ENCODE measurements around the gene PANK4. TPM values are rescaled to one million over a fixed set of nuclear protein-coding genes. Genes with fewer than 3 reads are reported as not detected.

The PANK4 gene
- total and polyA plus RNA-seq, 4 donors, result 6.2 to 26.8 (median 12.6) TPM

DNA sequence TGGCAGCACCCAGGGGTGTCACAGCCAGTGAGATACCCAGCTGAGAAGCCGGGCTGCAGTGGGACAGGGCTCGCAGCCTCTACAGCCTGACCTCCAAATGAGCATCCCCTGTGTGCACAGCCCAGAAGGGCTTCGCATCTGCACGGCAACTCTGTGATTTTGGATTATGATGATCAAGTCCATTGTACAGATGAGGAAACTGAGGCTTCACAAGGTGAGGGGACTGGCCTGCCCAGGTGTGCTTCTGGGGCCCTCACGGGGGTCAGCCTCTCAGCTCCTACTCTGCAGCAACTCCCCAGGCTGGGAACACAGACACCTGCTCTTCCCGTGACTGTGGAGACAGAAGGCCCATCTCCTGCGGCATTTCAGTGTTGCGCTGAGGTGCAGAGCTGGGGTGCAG lies 12.5 kb upstream of the PANK4 start:
- no peak for TF ChIP-seq FOXA1 (IDR thresholded peaks at IDR 0.05)
- no peak for TF ChIP-seq EGR1 (IDR thresholded peaks at IDR 0.05; ENCODE audit: low read depth in 2 of 2)
- TF ChIP-seq HNF4G (IDR thresholded peaks at IDR 0.05), result no peak
- TF ChIP-seq, protein P1, sequence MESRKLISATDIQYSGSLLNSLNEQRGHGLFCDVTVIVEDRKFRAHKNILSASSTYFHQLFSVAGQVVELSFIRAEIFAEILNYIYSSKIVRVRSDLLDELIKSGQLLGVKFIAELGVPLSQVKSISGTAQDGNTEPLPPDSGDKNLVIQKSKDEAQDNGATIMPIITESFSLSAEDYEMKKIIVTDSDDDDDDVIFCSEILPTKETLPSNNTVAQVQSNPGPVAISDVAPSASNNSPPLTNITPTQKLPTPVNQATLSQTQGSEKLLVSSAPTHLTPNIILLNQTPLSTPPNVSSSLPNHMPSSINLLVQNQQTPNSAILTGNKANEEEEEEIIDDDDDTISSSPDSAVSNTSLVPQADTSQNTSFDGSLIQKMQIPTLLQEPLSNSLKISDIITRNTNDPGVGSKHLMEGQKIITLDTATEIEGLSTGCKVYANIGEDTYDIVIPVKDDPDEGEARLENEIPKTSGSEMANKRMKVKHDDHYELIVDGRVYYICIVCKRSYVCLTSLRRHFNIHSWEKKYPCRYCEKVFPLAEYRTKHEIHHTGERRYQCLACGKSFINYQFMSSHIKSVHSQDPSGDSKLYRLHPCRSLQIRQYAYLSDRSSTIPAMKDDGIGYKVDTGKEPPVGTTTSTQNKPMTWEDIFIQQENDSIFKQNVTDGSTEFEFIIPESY (IDR thresholded peaks at IDR 0.05), result no peak
- no peaks in the 10 kb centered on the region for H3K27me3 ChIP-seq (ENCODE audit: control insufficient read depth in 4 of 4, insufficient read depth in 4 of 4, low read length in 3 of 4)
- H3K9ac ChIP-seq (ENCODE audit: low read depth in 1 of 2, low read length in 2 of 2), result no peak overlapping the region
- no peak overlapping the region for H3K4me3 ChIP-seq (ENCODE audit: low read depth in 1 of 3, low read length in 3 of 3)
- no peaks in the 10 kb centered on the region for H3K36me3 ChIP-seq (ENCODE audit: control insufficient read depth in 4 of 4, insufficient read depth in 3 of 4, low read depth in 1 of 4, low read length in 3 of 4)
- DNase-seq (ENCODE audit: low spot score), result no peak
- 93% methylated on average over 8 of the region's 8 CpGs for WGBS
- H3K9me3 ChIP-seq (ENCODE audit: control insufficient read depth in 4 of 4, low read length in 3 of 4), result no peaks in the 10 kb centered on the region
- H3K27ac ChIP-seq (ENCODE audit: low read depth in 1 of 2, low read length in 2 of 2), result no peak overlapping the region
- peaks cover 0 to 18% (median 4%) of the 10 kb centered on the region in 4 donors for H3K4me1 ChIP-seq (ENCODE audit: control insufficient read depth in 4 of 4, insufficient read depth in 4 of 4, low read length in 3 of 4)

DNA sequence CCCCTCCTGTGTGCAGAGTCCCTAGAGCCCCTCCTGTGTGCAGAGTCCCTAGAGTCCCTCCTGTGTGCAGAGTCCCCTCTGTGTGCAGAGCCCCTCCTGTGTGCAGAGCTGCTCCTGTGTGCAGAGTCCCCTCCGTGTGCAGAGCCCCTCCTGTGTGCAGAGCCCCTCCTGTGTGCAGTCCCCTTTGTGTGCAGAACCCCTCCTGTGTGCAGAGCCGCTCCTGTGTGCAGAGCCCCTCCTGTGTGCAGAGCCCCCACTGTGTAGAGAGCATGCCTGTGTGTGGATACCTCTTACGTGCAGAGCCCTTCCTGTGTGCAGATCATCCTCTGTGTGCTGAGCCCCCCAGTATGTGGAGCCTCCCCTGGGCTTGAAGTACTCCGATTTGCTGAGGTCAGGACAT lies 12.0 kb upstream of the PANK4 start:
- 82% methylated on average over 4 of the region's 4 CpGs for WGBS

More for the DNA sequence above, 12.0 kb upstream of the PANK4 start:
- no peak for DNase-seq (ENCODE audit: low spot score)
- no peak overlapping the region for H3K27ac ChIP-seq (ENCODE audit: low read depth in 1 of 2, low read length in 2 of 2)
- TF ChIP-seq JUND (IDR thresholded peaks at IDR 0.05) (no peak), EGR1 (IDR thresholded peaks at IDR 0.05; ENCODE audit: low read depth in 2 of 2) (no peak), SP1 (IDR thresholded peaks at IDR 0.05) (no peak), GABPA (IDR thresholded peaks at IDR 0.05 in 1 of 2, conservative IDR thresholded peaks at IDR 0.05 in 1 of 2) (no peak), RXRA (IDR thresholded peaks at IDR 0.05) (no peak), RAD21 (IDR thresholded peaks at IDR 0.05) (no peak), YY1 (IDR thresholded peaks at IDR 0.05) (no peak), FOXA2 (IDR thresholded peaks at IDR 0.05) (no peak), HNF4G (IDR thresholded peaks at IDR 0.05) (no peak), FOXA1 (IDR thresholded peaks at IDR 0.05) (no peak), HNF4A (conservative IDR thresholded peaks at IDR 0.05) (no peak)
- TF ChIP-seq, protein P1 (IDR thresholded peaks at IDR 0.05), result no peak
- TF ChIP-seq, protein P2, sequence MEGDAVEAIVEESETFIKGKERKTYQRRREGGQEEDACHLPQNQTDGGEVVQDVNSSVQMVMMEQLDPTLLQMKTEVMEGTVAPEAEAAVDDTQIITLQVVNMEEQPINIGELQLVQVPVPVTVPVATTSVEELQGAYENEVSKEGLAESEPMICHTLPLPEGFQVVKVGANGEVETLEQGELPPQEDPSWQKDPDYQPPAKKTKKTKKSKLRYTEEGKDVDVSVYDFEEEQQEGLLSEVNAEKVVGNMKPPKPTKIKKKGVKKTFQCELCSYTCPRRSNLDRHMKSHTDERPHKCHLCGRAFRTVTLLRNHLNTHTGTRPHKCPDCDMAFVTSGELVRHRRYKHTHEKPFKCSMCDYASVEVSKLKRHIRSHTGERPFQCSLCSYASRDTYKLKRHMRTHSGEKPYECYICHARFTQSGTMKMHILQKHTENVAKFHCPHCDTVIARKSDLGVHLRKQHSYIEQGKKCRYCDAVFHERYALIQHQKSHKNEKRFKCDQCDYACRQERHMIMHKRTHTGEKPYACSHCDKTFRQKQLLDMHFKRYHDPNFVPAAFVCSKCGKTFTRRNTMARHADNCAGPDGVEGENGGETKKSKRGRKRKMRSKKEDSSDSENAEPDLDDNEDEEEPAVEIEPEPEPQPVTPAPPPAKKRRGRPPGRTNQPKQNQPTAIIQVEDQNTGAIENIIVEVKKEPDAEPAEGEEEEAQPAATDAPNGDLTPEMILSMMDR (IDR thresholded peaks at IDR 0.05; ENCODE audit: low read depth, low read length, missing input control), result no peak
- TF ChIP-seq, protein P3, sequence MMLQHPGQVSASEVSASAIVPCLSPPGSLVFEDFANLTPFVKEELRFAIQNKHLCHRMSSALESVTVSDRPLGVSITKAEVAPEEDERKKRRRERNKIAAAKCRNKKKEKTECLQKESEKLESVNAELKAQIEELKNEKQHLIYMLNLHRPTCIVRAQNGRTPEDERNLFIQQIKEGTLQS (IDR thresholded peaks at IDR 0.05), result no peak
- TF ChIP-seq, protein P4, sequence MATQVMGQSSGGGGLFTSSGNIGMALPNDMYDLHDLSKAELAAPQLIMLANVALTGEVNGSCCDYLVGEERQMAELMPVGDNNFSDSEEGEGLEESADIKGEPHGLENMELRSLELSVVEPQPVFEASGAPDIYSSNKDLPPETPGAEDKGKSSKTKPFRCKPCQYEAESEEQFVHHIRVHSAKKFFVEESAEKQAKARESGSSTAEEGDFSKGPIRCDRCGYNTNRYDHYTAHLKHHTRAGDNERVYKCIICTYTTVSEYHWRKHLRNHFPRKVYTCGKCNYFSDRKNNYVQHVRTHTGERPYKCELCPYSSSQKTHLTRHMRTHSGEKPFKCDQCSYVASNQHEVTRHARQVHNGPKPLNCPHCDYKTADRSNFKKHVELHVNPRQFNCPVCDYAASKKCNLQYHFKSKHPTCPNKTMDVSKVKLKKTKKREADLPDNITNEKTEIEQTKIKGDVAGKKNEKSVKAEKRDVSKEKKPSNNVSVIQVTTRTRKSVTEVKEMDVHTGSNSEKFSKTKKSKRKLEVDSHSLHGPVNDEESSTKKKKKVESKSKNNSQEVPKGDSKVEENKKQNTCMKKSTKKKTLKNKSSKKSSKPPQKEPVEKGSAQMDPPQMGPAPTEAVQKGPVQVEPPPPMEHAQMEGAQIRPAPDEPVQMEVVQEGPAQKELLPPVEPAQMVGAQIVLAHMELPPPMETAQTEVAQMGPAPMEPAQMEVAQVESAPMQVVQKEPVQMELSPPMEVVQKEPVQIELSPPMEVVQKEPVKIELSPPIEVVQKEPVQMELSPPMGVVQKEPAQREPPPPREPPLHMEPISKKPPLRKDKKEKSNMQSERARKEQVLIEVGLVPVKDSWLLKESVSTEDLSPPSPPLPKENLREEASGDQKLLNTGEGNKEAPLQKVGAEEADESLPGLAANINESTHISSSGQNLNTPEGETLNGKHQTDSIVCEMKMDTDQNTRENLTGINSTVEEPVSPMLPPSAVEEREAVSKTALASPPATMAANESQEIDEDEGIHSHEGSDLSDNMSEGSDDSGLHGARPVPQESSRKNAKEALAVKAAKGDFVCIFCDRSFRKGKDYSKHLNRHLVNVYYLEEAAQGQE (IDR thresholded peaks at IDR 0.05), result no peak
- TF ChIP-seq, protein P5, sequence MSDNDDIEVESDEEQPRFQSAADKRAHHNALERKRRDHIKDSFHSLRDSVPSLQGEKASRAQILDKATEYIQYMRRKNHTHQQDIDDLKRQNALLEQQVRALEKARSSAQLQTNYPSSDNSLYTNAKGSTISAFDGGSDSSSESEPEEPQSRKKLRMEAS (IDR thresholded peaks at IDR 0.05), result no peak
- peaks cover 0 to 14% (median 2%) of the 10 kb centered on the region in 4 donors for H3K4me1 ChIP-seq (ENCODE audit: control insufficient read depth in 4 of 4, insufficient read depth in 4 of 4, low read length in 3 of 4)
- H3K9me3 ChIP-seq (ENCODE audit: control insufficient read depth in 4 of 4, low read length in 3 of 4), result no peaks in the 10 kb centered on the region
- H3K27me3 ChIP-seq (ENCODE audit: control insufficient read depth in 4 of 4, insufficient read depth in 4 of 4, low read length in 3 of 4), result no peaks in the 10 kb centered on the region
- H3K36me3 ChIP-seq (ENCODE audit: control insufficient read depth in 4 of 4, insufficient read depth in 3 of 4, low read depth in 1 of 4, low read length in 3 of 4), result no peaks in the 10 kb centered on the region
- H3K4me3 ChIP-seq (ENCODE audit: low read depth in 1 of 3, low read length in 3 of 3), result no peak overlapping the region
- no peak overlapping the region for H3K9ac ChIP-seq (ENCODE audit: low read depth in 1 of 2, low read length in 2 of 2)

Data from liver (tissue), 9 donors.